GM18502 (cell line): ENCODE measurements around the gene UBAP1L.
A peak's percentile ranks its signal among the peaks of the same experiment; 100 is the strongest.
"Not testable (repeated sequence)": the region's sequence is repeated elsewhere in the genome, so short reads cannot be mapped to it uniquely, and the experiment has no call there.

Experiments used
- ATAC-seq: cut with Tn5 transposase; IDR thresholded peaks from one replicate; pipeline ENCODE4 v1.9.1; 2021; ENCODE audit warnings: mild to moderate bottlenecking; ENCODE audit not compliant: unreplicated experiment, poor library complexity

UBAP1L gene

DNA sequence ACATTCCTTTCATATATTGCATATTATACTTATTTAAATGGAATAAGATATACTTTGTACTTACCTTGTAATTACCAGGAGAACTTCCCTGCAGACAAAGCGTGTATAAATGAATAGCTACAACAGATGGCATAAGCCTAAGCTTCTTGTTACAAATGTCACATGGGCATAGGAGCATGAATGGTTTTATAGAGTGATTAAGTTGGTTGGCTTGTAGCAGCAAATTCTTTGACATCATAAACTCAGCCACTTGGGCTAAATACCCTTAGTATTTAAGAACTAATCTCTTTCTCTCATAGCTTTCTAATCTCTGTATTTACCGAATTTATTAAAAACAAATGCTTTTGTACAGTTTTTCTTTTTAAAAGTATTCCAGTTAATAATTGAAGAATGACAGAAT lies at the start of gene UBAP1L:
TSS of gene UBAP1L (minus strand) at position 115 of the 400 bp plus-strand sequence. CDS start 8,985 bp downstream, outside the sequence.
- no peak for ATAC-seq

DNA sequence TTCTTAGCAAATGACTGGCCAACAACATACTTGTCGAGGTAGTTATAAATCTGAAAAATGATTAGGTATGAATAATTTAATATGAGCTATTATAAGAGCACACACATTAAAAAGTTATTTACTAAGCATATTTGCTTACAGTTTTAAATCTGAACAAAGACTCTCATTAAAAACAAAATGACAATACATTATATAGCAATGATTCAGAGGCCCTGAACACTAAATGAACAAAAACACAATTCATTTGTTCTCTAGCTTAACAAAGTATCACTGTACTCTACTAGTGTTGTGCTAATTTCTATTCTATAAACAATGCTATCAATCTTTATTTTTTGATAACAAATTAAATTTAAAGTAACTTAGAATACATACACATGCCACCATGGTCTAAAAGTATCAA lies 49.1 kb upstream of the UBAP1L start:
- no peak for ATAC-seq

DNA sequence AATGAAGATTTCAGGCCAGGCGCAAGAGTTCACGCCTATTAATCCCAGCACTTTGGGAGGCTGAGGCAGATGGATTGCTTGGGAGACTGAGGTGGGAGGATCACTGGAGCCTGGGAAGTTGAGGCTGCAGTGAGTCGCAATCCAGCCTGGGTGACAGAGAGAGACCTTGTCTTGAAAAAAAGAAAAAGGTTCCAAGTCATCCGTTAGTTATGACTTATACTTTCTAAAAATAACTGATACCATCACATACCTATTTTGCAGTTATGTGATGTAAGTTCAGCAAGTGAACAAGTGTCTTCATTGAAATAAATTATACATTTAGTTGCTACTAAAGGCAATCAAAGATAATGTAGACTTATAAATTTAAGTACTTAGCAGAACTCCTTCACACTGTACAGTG lies 48.0 kb upstream of the UBAP1L start:
- no peak for ATAC-seq

DNA sequence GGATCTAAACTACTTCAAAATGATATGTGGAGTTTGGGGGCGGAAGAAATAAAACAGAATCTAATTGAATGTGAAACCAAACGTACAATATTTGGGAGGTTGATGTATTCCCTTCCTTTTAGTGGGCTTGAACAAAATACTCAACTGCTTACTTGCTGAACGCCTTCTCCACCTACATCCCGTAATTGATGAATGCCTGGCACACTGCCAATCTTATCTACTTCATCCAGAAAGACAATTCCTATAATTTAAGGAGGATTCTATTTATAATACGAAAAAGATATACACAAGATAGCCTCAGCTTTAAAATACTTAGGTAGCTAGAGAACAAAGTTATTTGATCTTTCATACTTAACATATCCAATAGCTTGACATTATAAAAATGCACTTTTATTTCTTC lies 41.7 kb upstream of the UBAP1L start:
- ATAC-seq = no peak

DNA sequence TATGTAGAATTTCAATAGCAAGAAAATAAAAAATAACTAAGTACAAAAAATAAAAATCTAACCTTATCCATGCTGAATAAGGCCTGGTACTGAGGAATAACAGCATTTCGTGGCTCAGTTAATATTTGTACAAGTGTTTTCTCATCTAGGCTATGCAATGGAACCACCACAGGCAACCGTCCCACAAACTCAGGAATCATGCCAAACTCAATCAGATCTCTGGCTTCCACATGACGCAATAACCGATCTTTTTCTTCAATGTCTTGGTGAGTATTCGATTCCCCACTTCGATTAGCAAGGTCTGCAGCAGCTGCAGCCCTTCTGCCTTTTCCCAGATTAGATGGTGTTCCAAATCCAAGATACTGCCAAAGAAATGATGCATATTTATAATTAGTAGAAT lies 39.7 kb upstream of the UBAP1L start:
- no peak for ATAC-seq

DNA sequence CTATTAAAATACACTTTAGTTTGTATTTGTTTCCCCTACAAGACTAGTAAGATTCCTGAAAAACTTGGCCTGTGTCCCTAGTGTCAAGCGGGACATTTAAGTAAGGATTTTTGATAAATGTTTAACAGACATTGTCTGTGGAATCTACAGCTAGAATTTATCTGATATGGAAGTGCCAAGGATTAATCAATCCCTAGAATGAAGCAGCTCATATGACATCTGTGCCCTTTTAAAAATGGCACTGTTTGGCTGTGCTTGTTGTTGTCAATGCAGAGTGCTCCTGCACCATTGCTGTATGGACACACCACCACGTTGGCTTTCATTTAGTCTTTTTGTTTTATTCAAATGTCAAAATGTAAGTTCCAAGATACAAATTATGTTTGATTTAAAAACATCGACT lies 32.9 kb upstream of the UBAP1L start:
- ATAC-seq = no peak

DNA sequence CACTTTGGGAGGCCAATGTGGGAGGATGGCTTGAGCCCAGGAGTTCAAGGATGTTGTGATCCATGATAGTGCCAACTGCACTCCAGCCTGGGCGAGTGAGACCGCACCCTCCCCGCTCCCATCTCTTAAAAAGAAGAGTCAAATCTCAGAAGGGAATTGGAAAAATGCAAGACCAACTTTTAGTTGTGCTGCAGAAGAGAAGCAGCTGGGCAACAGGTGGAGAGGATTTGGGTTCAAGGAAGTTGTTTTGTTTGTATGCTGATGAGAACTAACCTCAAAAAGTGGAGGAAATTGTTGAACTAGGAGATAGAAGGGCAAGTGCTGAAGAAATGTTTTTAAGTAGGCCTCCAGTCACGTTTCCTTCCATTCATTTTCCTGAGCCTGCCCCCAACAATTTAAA lies 31.4 kb upstream of the UBAP1L start:
- no peak for ATAC-seq

DNA sequence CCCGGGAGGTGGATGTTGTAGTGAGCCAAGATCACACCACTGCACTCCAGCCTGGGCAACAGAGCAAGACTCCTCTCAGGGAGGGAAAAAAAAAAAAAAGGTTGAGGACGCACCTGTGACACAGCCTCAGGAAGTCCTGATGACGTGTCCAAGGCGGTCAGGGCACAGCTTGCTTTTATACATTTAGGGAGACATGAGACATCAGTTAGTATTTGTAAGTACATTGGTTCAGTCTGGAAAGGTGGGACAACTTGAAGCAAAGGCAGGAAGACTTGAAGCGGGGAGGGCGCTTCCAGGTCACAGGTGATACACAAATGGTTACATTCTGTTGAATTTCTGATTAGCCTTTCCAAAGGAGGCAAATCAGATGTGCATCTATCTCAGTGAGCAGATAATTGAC lies 23.6 kb upstream of the UBAP1L start:
- not testable (repeated sequence) for ATAC-seq

DNA sequence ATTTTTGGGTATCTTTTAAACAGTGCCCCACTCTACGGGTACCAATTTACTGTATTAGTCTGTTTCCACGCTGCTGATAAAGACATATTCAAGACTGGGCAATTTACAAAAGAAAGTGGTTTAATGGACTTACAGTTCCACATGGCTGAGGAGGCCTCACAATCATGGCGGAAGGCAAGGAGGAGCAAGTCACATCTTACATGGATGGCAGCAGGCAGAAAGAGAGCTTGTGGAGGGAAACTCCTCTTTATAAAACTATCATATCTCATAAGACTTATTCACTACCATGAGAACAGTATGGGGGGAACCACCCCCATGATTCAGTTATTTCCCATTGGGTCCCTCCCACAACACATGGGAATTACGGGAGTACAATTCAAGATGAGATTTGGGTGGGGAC lies 22.9 kb upstream of the UBAP1L start:
- not testable (repeated sequence) for ATAC-seq

DNA sequence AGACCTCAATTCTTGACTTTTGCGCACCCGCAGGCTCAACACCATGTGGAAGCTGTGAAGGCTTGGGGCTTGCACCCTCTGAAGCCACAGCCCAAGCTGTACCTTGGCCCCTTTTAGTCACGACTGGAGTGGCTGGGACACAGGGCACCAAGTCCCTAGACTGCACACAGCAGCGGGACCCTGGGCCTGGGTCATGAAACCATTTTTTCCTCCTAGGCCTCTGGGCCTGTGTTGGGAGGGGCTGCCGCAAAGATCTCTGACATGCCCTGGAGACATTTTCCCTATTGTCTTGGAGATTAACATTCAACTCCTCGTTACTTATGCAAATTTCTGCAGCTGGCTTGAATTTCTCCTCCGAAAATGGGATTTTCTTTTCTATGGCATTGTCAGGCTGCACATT lies 22.1 kb upstream of the UBAP1L start:
- not testable (repeated sequence) for ATAC-seq

DNA sequence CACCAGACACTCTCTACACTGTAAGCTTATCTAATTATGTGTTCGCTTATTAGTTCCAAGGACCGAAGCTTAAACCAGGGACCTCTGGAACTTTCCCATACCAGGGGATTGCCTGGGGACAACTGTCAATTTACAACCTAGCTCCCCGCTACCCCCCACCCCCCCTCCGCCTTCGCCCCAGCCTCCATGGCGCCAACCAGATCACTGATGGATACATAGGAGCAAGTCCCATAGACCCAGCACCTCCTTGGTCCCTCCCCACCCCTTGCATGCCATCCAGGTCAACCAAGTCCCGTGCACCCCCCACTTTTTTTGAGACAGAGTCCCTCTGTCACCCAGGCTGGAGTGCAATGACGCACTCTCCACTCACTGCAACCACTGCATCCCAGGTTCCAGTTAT lies 19.5 kb upstream of the UBAP1L start:
- no peak for ATAC-seq

DNA sequence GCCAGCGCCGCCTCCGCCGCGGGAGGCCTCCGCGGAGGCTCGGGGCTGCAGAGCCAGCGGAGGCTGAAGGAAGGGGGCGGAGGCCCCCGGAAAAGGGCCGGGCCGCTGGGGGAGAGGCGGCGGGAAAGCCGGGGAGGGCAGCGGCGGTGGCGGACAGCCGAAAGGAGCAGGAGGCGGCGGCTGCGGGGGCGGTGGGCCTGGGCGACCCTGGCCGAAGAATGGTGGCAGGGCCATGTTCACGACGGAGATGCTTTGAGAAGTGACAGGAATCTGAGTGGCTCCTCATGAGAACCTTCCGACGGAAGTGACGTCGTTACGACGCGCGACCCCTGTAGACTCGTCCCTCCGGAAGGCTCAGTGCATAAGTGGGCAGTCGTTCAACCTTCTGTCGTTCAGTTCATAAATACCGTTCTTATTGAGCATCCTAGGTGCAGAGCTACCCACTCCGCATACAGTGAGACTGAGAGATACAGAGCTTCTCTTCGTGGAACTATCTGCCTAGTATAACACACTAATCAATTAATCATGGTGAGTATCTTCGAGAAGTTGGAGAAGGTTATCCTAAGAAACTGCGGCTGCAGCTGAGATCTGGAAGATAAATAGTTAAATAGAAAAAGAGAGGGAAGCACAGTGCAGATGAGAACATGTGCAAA lies 18.7 kb upstream of the UBAP1L start, which contains the start of gene PDCD7:
TSS of gene PDCD7 (minus strand) at position 261 of the 653 bp plus-strand sequence. CDS start at position 234, 27 bp downstream.
- ATAC-seq = peak; percentile 89

DNA sequence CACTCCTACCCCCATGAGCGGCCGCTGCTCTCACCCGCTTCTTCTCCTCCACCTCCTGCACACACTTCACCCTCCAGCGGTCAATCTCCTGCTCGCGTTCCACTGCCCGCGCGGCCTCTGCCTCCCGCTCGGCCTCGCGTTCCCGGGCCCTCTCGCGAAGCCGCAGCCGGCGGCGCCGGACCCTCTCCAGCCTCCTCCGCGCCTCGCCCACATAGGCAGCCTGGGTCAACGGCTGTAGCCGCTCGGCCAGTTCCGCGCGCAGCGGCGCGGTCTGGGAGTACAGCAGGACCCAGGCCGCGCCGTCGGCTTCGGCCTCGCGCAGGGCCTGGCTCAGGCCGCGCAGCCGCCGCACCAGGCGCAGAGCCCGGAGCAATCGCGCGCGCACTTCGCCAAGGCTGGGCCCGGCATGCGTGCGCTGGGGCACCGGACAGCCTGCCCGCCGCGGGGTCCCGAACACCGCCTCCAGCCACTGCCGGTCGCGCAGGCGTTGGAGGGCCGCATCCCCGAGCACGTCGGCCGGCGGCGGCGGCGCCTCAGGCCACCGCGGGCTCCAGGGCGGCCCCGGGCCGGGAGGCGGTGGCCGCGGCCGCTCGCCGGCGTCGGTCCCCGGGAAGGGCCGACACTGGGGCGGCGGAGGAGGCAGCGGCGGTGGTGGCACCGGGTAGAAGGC lies 18.0 kb upstream of the UBAP1L start:
- peak; percentile 45 for ATAC-seq

DNA sequence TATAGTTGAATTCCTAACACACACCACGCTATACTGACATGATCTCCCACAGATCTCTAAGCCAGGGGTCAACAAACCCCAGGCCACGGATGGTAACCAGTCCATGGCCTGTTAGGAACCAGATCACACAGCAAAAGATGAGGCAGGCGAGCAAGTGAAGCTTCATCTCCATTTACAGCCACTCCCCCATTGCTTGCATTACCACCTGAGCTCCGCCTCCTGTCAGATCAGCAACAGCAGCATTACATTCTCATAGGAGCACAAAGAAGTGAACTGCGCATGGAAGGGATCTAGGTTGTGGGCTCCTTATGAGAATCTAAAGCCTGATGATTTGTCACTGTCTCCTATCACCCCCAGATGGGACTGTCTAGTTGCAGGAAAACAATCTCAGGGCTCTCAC lies 15.9 kb upstream of the UBAP1L start:
- no peak for ATAC-seq

DNA sequence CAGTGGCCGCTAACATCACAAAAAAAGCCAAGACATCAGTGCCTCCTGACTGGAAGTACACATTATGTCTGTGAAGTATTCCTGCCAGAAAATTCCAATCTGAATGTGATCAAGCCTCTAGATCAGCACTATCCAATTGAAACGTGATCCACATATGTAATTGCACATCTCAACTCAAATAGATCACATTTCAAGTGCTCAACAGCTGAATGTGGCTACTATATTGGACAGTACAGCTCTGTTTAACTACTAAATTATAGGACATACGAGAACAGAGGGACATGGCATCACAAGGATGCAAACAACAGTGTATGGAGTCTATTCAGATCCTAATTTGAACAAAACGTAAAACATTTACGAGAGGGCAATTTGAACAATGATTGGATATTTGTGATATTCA lies 542 bp upstream of the UBAP1L start:
- no peak for ATAC-seq

DNA sequence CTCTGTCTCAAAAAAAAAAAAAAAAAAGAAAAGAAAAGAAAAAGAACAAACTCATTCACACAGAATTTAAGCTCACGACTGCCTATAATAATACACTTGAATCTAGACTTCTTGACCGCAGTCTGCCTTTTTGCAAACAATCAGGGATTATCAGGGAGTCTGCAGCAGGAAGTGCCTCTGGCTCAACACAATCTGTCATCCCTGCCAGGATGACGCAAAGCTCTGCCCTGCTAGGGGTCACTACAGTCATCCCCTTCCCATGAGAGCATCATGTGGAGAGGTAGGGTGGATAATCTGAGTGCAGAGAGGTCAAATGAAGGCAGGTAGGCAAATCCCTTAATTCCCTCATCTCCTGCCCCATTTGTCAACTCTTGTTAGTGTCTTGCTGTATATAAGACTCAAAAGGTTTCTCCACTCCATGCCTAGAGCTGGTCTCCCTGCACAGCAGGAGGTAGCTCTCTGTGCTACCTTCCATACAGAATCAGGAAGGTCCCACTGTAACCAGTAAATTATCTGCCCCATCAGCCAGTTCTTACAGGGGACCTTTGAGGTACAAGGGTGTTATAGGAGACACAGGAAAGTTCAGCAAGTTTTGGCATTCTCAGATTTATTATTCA lies 4.2 kb downstream of the UBAP1L start:
- no peak for ATAC-seq

DNA sequence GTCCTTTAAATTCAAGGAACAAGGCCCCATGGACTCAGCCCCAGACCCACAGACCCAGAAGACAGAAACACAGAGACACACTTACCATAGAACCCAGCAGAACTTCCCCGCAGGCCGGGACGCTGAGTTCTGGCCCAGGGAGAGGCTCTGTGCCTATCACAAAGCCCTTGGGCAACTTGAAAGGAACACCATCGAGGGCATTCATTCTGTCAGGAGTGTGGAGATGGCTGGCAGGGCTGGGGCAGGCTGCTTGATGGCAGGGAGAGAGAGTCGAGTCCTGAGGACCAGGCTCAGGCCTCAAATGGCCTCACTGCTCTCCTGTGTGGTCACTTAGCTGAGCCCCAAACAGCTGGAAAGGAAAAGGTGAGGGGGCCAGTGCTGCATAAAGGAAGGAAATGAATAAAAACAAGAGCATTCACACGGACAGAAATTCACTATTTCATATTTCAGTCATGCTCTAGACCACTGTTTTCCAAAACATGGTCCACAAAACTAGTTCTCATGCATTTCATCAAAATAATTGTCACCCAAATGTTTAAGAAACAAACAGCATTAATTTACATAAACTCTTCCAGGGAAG lies 8.9 kb downstream of the UBAP1L start:
- no peak for ATAC-seq

DNA sequence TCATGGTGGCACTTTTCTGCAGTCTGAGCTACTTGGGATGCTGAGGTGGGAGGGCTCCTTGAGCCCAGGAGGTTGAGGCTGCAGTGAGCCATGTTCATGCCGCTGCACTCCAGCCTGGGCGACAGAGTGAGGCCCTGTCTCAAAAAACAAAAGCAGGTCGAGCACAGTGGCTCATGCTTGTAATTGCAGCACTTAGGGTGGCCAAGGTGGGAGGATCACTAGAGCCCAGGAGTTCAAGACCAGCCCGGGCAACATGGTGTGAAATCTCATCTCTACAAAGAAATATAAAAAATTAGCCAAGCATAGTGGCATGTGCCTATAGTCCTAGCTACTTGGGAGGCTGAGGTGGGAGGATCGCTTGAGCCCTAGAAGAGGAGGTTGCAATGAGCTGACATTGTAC lies 10.0 kb downstream of the UBAP1L start:
- no peak for ATAC-seq

DNA sequence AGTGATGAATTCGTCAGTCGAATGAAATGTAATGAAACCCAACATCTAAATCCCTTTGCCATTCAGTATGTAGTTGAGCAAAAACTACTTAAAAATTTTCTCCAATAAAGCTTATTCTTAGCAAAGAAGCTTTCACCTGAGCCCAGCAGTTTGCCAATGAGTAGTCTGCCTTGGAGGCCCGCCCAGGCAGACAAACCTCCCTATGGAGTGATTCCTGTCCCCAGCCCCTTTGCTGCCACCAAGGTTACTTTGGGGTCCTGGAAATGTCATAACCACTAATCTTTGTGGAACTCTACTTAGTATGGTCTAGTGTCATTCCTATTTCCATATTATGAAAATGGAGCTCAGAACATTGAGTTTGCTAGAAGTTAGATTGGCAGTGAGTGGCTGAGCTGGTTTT lies 12.1 kb downstream of the UBAP1L start:
- ATAC-seq = no peak

DNA sequence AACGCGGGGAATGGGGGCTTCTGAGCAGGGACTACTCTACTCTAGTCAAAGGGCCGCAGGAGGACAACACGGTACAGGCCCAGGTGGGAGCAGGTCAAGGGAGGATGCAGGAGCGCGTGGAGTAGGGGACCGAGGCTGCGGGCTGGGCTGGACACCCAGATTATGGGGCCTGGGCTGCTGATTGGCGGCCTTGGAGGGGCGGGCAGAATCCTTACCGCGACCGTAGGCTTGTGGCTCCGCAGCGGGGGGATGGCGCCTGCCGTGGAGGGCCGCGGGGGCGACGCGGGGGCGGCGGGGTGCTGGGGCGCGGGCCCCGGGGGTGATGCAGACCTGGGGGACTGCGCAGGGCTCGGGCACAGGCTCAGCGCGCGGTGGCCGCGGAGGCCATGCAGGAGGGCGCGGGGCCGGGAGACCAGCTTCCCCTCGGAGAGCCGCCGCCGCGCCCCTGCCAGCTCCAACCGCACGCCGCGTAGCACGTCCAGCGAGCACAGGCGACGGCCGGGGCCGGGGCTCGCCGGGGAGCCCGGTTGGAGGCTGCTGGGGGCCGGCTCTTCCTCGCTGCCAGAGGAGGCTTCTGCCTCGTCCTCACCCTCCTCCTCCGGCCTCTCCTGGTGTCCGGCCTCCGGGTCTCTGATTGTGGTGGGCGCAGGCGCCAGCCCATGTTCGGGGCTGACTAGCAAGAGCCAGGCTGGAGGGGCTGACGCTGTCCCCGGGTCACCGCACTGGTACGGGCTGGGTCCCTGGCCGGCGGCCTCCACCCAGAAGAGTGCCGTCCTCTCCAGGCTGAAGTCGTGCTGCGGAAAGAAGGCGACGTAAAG lies 12.9 kb downstream of the UBAP1L start:
- no peak for ATAC-seq
